ENCODE measurements around the gene MVB12B.

GRCh38 chr9:126354887-126355770 is 28.5 kb downstream of the MVB12B start:
- TF ChIP-seq EZH2phosphoT487 (IDR thresholded peaks at IDR 0.05; ENCODE audit: borderline replicate concordance) = no peak
- TF ChIP-seq, protein P1, sequence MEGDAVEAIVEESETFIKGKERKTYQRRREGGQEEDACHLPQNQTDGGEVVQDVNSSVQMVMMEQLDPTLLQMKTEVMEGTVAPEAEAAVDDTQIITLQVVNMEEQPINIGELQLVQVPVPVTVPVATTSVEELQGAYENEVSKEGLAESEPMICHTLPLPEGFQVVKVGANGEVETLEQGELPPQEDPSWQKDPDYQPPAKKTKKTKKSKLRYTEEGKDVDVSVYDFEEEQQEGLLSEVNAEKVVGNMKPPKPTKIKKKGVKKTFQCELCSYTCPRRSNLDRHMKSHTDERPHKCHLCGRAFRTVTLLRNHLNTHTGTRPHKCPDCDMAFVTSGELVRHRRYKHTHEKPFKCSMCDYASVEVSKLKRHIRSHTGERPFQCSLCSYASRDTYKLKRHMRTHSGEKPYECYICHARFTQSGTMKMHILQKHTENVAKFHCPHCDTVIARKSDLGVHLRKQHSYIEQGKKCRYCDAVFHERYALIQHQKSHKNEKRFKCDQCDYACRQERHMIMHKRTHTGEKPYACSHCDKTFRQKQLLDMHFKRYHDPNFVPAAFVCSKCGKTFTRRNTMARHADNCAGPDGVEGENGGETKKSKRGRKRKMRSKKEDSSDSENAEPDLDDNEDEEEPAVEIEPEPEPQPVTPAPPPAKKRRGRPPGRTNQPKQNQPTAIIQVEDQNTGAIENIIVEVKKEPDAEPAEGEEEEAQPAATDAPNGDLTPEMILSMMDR (conservative IDR thresholded peaks at IDR 0.05; ENCODE audit: low read length) = no peak

All from Loucy (cell line).